WI38 (cell line): ENCODE data around the gene KCNH3.

ENCODE experiments used
- H3K4me3 ChIP-seq: 2 replicates; pipeline ENCODE4 v1.5.1; 2011; ENCODE audit warnings: low read depth, mild to moderate bottlenecking, control low read depth, low read length
- CTCF ChIP-seq: IDR thresholded peaks from 2 replicates; pipeline ENCODE4 v1.5.1; 2012; ENCODE audit warnings: low read depth, mild to moderate bottlenecking, control low read depth, low read length

KCNH3 gene

DNA sequence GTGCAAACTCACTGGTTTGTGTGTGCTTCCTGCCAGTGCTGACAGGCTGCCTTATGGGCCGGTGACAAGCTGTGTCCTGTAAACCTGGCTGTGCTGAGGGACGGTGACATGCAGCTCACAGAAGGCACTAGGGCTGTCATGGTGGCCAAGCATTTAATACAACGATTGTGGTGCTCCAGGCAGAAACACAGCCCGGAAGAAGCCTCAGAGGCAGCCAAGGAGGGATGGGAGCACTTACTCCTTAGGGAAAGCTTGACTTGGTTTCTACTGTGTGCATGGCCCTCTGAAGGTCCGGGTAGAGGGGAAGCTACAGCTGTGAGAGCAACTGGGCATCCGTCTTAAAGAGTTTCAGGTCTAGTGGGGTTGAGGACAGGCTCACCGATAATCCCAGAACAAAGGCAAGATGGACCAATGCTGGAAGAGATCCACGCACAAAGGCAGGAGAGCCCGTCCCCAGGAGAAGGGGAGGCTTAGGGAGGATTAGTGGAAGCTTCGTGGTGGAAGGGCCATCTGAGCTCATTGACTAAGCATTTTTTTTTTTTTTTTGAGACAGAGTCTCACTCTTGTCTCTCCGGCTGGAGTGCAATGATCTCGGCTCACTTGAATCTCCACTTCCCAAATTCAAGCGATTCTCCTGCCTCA, 39.8 kb downstream of the KCNH3 start:
- no peak for TF ChIP-seq CTCF
- H3K4me3 ChIP-seq: no peak overlapping the region

DNA sequence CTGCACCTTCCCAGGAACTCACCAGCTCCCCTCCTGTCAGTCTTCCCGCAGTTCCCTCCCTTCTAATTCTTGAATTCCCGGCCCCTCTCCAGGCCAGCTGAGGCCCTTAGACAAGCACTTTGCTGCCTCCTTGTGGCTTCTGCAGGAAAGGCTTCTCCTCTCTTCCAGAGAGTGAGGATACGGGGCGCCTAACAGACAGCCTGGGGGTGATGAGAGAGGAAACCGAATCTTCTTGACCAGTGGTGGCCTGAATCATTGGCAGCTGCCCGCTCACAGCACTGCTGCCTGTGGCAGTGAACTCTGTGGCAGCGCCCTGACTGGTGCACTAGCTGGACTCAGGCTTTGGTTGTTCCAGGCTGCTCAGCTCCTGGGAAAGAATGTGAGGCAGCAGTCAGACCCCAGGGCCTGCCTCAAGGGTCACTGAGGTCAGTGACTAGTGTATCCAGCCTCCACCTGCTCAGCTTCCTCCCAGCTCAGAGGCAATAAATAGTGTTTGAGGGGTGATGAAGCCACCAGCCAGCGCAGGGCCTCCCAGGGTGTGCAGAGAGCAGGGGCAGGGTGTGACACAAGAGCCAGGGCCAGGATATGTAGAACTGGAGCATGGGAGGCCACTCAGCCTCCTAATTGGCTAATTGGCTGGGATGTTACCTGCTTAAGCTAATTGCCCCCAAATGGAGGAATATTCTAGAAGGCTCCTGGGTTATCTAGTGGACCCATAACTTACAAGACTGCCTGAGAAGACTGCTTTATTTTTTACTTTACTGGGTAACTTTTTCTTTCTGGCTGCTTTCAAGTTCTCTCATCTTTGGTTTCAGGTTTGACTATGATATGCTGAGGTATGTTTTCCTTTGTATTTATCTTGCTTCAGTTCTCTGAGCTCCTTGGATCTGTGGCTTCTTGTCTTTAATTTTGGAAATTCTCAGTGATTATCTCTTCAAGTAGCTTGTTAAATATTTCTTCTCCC, 42.0 kb downstream of the KCNH3 start:
- H3K4me3 ChIP-seq: no peak overlapping the region
- peak; percentile 97 for TF ChIP-seq CTCF

GRCh38 chr12:49582201-49582600, 43.4 kb downstream of the KCNH3 start:
- no peak for TF ChIP-seq CTCF
- H3K4me3 ChIP-seq: no peak overlapping the region

DNA sequence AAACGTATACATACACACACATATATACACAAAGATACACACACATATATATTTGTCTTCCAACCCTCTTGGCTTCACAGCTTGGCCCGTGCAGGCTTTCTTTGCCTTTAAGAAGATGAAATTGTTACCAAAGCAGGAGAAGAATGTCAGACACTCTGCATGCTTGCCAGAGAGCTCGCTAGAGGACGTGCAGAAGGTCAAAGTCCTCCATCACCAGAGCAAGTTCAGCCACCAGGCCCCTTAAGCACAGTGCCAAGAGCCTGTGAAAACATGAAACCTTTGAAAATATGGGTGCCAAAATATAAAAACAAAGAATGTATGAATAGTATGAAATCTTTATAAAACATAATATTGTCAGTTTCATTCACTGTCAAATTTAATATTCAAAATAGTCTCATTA, 44.0 kb downstream of the KCNH3 start:
- TF ChIP-seq CTCF: no peak
- H3K4me3 ChIP-seq: no peak overlapping the region

- no peak overlapping the region for H3K4me3 ChIP-seq
- TF ChIP-seq CTCF: no peak
These were observed 44.7 kb downstream of the KCNH3 start for GRCh38 chr12:49583366-49584094.

GRCh38 chr12:49584591-49584990, 45.8 kb downstream of the KCNH3 start:
- H3K4me3 ChIP-seq: no peak overlapping the region
- no peak for TF ChIP-seq CTCF
